HCT116 (cell line): Measurements from ENCODE around the gene ACOT7. TPM values are rescaled to one million over a fixed set of nuclear protein-coding genes. Genes with fewer than 3 reads are reported as not detected.

ENCODE experiments used
- ATAC-seq: fragments of 200-7000 bp; cut with Tn5 transposase; 2 replicates; pipeline ENCODE4 v1.9.1; 2020; ENCODE audit warnings: mild to moderate bottlenecking, moderate library complexity
- BruUV-seq: library from RNA; stranded (reverse); fragments of 400-500 nt; replicated peaks from 2 replicates; lab custom pipeline; 2021; lab: Mats Ljungman, UMichigan
- CTCF ChIA-PET: fragments of 300-600 bp; sonication (Branson Sonifier 250); formaldehyde crosslinking; loops from one replicate; lab custom pipeline; 2021; ENCODE audit warnings: antibody characterized with exemption; lab: Charles Lee
- POLR2A ChIA-PET: fragments of 300-600, 350-600 bp; sonication (Branson Sonifier 250); formaldehyde crosslinking; loops from one replicate; lab custom pipeline; 2021; ENCODE audit warnings: antibody characterized with exemption; lab: Charles Lee
- RAD21 ChIA-PET, 2 experiments: fragments of 300-600 bp; sonication (Branson Sonifier 250); formaldehyde crosslinking; loops; one replicate each; lab custom pipeline; 2023; ENCODE audit warnings: low total read pairs in 2 of 2; ENCODE audit not compliant: uncharacterized antibody in 2 of 2, unreplicated experiment in 2 of 2, low non-redundant PET in 1 of 2; lab: Charles Lee
- DNase-seq: peaks from one replicate; pipeline ENCODE4 v3.0.0-alpha.2; 2010; ENCODE audit warnings: low read depth, low spot score
- H2AFZ ChIP-seq: fragments of 200-600 bp; shearing (Covaris generic), sonication (generic); 2 replicates; pipeline ENCODE4 v1.6.1; 2017; ENCODE audit warnings: low read depth, mixed run types, mixed read lengths, antibody characterized with exemption, low read length; ENCODE audit not compliant: poor library complexity, severe bottlenecking
- H3K27ac ChIP-seq: 2 replicates; pipeline ENCODE4 v1.5.1; 2012; ENCODE audit warnings: low read depth, low read length
- H3K27me3 ChIP-seq: fragments of 200-600 bp; sonication (generic); 2 replicates; pipeline ENCODE4 v1.6.1; 2016; ENCODE audit warnings: mixed run types, low read length, mixed read lengths; ENCODE audit not compliant: insufficient read depth
- H3K36me3 ChIP-seq, 2 experiments: fragments of 200-500 bp in 1 of 2; fragments of 200-600 bp in 1 of 2; sonication (Bioruptor generic) in 1 of 2; sonication (generic) in 1 of 2; 2 replicates each; pipeline versions ENCODE4 v1.5.1 to v1.6.1; 2014 to 2016; ENCODE audit warnings: low read length in 2 of 2, inconsistent platforms in 1 of 2, mixed read lengths in 1 of 2, mixed run types in 1 of 2; ENCODE audit not compliant: insufficient read depth in 2 of 2, control insufficient read depth in 1 of 2
- H3K4me1 ChIP-seq, 2 experiments: fragments of 200-600 bp in 1 of 2; sonication (generic) in 1 of 2; 2 replicates each; pipeline versions ENCODE4 v1.5.1 to v1.6.1; 2012 to 2017; ENCODE audit warnings: low read length in 2 of 2, inconsistent platforms in 1 of 2, mild to moderate bottlenecking in 1 of 2, mixed read lengths in 1 of 2, mixed run types in 1 of 2, moderate library complexity in 1 of 2; ENCODE audit not compliant: insufficient read depth in 2 of 2, control insufficient read depth in 1 of 2
- H3K4me2 ChIP-seq: fragments of 200-600 bp; sonication (generic); 2 replicates; pipeline ENCODE4 v1.6.1; 2017; ENCODE audit warnings: mixed run types, low read length, mixed read lengths
- H3K4me3 ChIP-seq, 2 experiments: fragments of 200-600 bp in 1 of 2; sonication (generic) in 1 of 2; replicated peaks in 1 of 2; 2 replicates each; pipeline ENCODE4 v1.5.1; 2011 to 2016; ENCODE audit warnings: low read length in 2 of 2, control low read depth in 1 of 2, low read depth in 1 of 2, mild to moderate bottlenecking in 1 of 2, mixed read lengths in 1 of 2, mixed run types in 1 of 2
- H3K79me2 ChIP-seq: fragments of 200-600 bp; sonication (generic); 2 replicates; pipeline ENCODE4 v1.6.1; 2017; ENCODE audit warnings: mild to moderate bottlenecking, mixed run types, low read length, moderate library complexity, mixed read lengths; ENCODE audit not compliant: insufficient read depth
- H3K9ac ChIP-seq: fragments of 200-600 bp; sonication (generic); 2 replicates; pipeline ENCODE4 v1.6.1; 2016; ENCODE audit warnings: low read length, mixed read lengths
- H3K9me2 ChIP-seq: fragments of 200-600 bp; sonication (generic), shearing (Covaris generic); 2 replicates; pipeline ENCODE4 v1.6.1; 2017; ENCODE audit warnings: mixed run types, mild to moderate bottlenecking, moderate library complexity; ENCODE audit not compliant: insufficient read depth
- H3K9me3 ChIP-seq, 2 experiments: fragments of 200-500 bp in 1 of 2; fragments of 200-600 bp in 1 of 2; sonication (Bioruptor generic) in 1 of 2; sonication (generic) in 1 of 2; 2 replicates each; pipeline ENCODE4 v1.6.1; 2014 to 2017; ENCODE audit warnings: low read length in 2 of 2, mixed read lengths in 2 of 2, inconsistent platforms in 1 of 2, low read depth in 1 of 2, mild to moderate bottlenecking in 1 of 2, mixed run types in 1 of 2, moderate library complexity in 1 of 2; ENCODE audit not compliant: control insufficient read depth in 1 of 2, insufficient read depth in 1 of 2
- H4K20me1 ChIP-seq: fragments of 200-600 bp; sonication (generic), shearing (Covaris generic); 2 replicates; pipeline ENCODE4 v1.6.1; 2017; ENCODE audit warnings: mixed run types, mild to moderate bottlenecking, moderate library complexity; ENCODE audit not compliant: insufficient read depth
- CBX3 ChIP-seq: IDR thresholded peaks from 2 replicates; pipeline ENCODE4 v1.6.1; 2012; ENCODE audit warnings: low read depth
- CEBPB ChIP-seq: IDR thresholded peaks from 2 replicates; pipeline ENCODE4 v1.6.1; 2012; ENCODE audit warnings: low read depth
- CTCF ChIP-seq, 3 experiments: fragments of 200-600 bp in 1 of 3; sonication (generic) in 1 of 3; IDR thresholded peaks in 2 of 3; conservative IDR thresholded peaks in 1 of 3; 2 replicates each; pipeline ENCODE4 v1.5.1; 2012 to 2017; ENCODE audit warnings: low read depth in 2 of 3, low read length in 2 of 3, antibody characterized with exemption in 1 of 3, borderline replicate concordance in 1 of 3, control low read depth in 1 of 3, mild to moderate bottlenecking in 1 of 3, mixed read lengths in 1 of 3, mixed run types in 1 of 3, moderate library complexity in 1 of 3; ENCODE audit not compliant: insufficient read depth in 1 of 3
- EGR1 ChIP-seq: IDR thresholded peaks from 2 replicates; pipeline ENCODE4 v1.6.1; 2012; ENCODE audit warnings: low read depth
- ELF1 ChIP-seq: IDR thresholded peaks from 2 replicates; pipeline ENCODE4 v1.6.1; 2012; ENCODE audit warnings: low read depth, borderline replicate concordance
- JUND ChIP-seq: IDR thresholded peaks from 2 replicates; pipeline ENCODE4 v1.6.1; 2012
- POLR2AphosphoS5 ChIP-seq: IDR thresholded peaks from 2 replicates; pipeline ENCODE4 v1.6.1; 2011; ENCODE audit warnings: mild to moderate bottlenecking, low read depth, low read length, moderate library complexity
- SIN3A ChIP-seq: IDR thresholded peaks from 2 replicates; pipeline ENCODE4 v1.6.1; 2012; ENCODE audit warnings: low read depth
- YY1 ChIP-seq: IDR thresholded peaks from 2 replicates; pipeline ENCODE4 v1.6.1; 2011; ENCODE audit warnings: low read length, low read depth, moderate library complexity, mild to moderate bottlenecking; ENCODE audit not compliant: insufficient replicate concordance; ENCODE audit errors: extremely low read depth
- ZFX ChIP-seq: fragments of 450-650 bp; IDR thresholded peaks from 2 replicates; pipeline ENCODE4 v1.6.1; 2017
- ZNF274 ChIP-seq: fragments of 200-500 bp; sonication (Bioruptor generic); IDR thresholded peaks from 2 replicates; pipeline ENCODE4 v1.6.1; 2014; ENCODE audit warnings: mild to moderate bottlenecking, low read depth, low read length, inconsistent platforms
- intact Hi-C: fragments of 100-400 bp; cut with micrococcal nuclease; formaldehyde crosslinking; loops from 2 replicates; pipeline ENCODE4 v1.10.0; 2022
- total RNA-seq: library from RNA; stranded (reverse); gene quantifications from one replicate; pipeline ENCODE4 v1.2.1, GENCODE V29; 2021; ENCODE audit not compliant: unreplicated experiment
- TF ChIP-seq, protein P1 (sequence below): IDR thresholded peaks from 2 replicates; pipeline ENCODE4 v1.6.1; 2012; ENCODE audit warnings: low read depth
- TF ChIP-seq, protein P2 (sequence below): IDR thresholded peaks from 2 replicates; pipeline ENCODE4 v1.6.1; 2012
- TF ChIP-seq, protein P3 (sequence below): IDR thresholded peaks from 2 replicates; pipeline ENCODE4 v1.6.1; 2012

ACOT7 gene
- total RNA-seq, 1 experiment from 2014 or later, result 162 TPM

GRCh38 chr1:6399294-6399693 lies 5.7 kb upstream of the ACOT7 start:
- POLR2A ChIA-PET, result no interaction called here
- RAD21 ChIA-PET, result no interaction called here
- H3K4me2 ChIP-seq, result no peak overlapping the region
- H3K9me3 ChIP-seq, result no peaks in the 10 kb centered on the region
- no peaks in the 10 kb centered on the region for H3K9me2 ChIP-seq
- H3K36me3 ChIP-seq, result no peaks in the 10 kb centered on the region
- intact Hi-C loops, result no loop called here
- H3K4me1 ChIP-seq, result peaks cover 1 to 13% of the 10 kb centered on the region in 2 experiments
- CTCF ChIA-PET, result interaction anchor here (1.4 to 1.5 kb wide), 2 partner anchors 36 to 51 kb away, joined by 3 to 4 read pairs; no protein-coding TSS in a partner anchor
- no peak overlapping the region for H3K9ac ChIP-seq
- TF ChIP-seq CBX3, result no peak
- TF ChIP-seq POLR2AphosphoS5, result no peak
- TF ChIP-seq, protein P1, sequence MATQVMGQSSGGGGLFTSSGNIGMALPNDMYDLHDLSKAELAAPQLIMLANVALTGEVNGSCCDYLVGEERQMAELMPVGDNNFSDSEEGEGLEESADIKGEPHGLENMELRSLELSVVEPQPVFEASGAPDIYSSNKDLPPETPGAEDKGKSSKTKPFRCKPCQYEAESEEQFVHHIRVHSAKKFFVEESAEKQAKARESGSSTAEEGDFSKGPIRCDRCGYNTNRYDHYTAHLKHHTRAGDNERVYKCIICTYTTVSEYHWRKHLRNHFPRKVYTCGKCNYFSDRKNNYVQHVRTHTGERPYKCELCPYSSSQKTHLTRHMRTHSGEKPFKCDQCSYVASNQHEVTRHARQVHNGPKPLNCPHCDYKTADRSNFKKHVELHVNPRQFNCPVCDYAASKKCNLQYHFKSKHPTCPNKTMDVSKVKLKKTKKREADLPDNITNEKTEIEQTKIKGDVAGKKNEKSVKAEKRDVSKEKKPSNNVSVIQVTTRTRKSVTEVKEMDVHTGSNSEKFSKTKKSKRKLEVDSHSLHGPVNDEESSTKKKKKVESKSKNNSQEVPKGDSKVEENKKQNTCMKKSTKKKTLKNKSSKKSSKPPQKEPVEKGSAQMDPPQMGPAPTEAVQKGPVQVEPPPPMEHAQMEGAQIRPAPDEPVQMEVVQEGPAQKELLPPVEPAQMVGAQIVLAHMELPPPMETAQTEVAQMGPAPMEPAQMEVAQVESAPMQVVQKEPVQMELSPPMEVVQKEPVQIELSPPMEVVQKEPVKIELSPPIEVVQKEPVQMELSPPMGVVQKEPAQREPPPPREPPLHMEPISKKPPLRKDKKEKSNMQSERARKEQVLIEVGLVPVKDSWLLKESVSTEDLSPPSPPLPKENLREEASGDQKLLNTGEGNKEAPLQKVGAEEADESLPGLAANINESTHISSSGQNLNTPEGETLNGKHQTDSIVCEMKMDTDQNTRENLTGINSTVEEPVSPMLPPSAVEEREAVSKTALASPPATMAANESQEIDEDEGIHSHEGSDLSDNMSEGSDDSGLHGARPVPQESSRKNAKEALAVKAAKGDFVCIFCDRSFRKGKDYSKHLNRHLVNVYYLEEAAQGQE, result no peak
- TF ChIP-seq CTCF (IDR thresholded peaks at IDR 0.05 in 2 of 3, conservative IDR thresholded peaks at IDR 0.05 in 1 of 3; ENCODE audit: borderline replicate concordance in 1 of 3, insufficient read depth in 1 of 3, low read depth in 2 of 3, low read length in 2 of 3), result no peak
- TF ChIP-seq ZNF274, result no peak
- TF ChIP-seq JUND, result no peak
- TF ChIP-seq YY1, result no peak
- TF ChIP-seq CEBPB, result no peak
- no peak for TF ChIP-seq ZFX
- no peak for TF ChIP-seq ELF1
- TF ChIP-seq, protein P2, sequence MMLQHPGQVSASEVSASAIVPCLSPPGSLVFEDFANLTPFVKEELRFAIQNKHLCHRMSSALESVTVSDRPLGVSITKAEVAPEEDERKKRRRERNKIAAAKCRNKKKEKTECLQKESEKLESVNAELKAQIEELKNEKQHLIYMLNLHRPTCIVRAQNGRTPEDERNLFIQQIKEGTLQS, result no peak
- TF ChIP-seq, protein P3, sequence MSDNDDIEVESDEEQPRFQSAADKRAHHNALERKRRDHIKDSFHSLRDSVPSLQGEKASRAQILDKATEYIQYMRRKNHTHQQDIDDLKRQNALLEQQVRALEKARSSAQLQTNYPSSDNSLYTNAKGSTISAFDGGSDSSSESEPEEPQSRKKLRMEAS, result no peak
- no peak for TF ChIP-seq SIN3A
- no peak for TF ChIP-seq EGR1
- no TSS peak for BruUV-seq
- H4K20me1 ChIP-seq, result no peaks in the 10 kb centered on the region
- no peak for ATAC-seq
- no peak overlapping the region for H3K4me3 ChIP-seq
- H3K27me3 ChIP-seq, result no peaks in the 10 kb centered on the region
- H2AFZ ChIP-seq, result no peak overlapping the region
- no peak for DNase-seq
- no peak overlapping the region for H3K27ac ChIP-seq
- no peaks in the 10 kb centered on the region for H3K79me2 ChIP-seq
